22Rv1 (cell line): ENCODE results near the gene VSIR.

Experiments
- CTCF ChIP-seq: fragments of 450-650 bp; IDR thresholded peaks from 2 replicates; pipeline ENCODE4 v1.5.1; 2017; ENCODE audit warnings: mild to moderate bottlenecking
- ZFX ChIP-seq: fragments of 450-650 bp; IDR thresholded peaks from 2 replicates; pipeline ENCODE4 v1.6.1; 2017; ENCODE audit warnings: antibody characterized with exemption, borderline replicate concordance

DNA sequence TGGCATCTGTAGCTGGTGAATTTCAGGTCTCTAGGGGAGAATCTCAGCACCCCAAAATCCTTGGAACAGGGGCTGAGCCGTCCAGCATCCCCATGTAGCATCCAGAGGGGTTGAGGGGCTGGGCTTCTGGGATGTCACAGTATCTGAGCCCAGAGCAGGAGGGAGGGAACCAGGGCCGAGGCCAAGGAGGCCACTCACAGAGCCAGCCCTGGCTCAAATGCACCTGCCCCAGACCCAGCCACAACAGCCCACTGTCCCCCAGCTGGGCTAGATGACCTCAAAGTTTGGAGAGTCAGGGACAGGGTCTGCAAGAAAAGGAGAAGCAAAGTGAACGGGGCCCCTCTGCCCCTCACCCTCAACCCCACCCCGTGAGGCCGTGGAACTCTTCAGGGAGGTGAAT is 22.3 kb downstream of the VSIR start:
- TF ChIP-seq CTCF (no peak), ZFX (no peak)
